HG03457 (cell line): Measurements from ENCODE around the gene S100P.

Source experiments
- ATAC-seq: cut with Tn5 transposase; IDR thresholded peaks from one replicate; pipeline ENCODE4 v1.9.1; 2021; ENCODE audit warnings: moderate number of reproducible peaks; ENCODE audit not compliant: unreplicated experiment

Gene S100P

GRCh38 chr4:6695660-6696610, 2.3 kb downstream of the S100P start:
- no peak for ATAC-seq

GRCh38 chr4:6696611-6697010, 2.9 kb downstream of the S100P start:
- no peak for ATAC-seq

DNA sequence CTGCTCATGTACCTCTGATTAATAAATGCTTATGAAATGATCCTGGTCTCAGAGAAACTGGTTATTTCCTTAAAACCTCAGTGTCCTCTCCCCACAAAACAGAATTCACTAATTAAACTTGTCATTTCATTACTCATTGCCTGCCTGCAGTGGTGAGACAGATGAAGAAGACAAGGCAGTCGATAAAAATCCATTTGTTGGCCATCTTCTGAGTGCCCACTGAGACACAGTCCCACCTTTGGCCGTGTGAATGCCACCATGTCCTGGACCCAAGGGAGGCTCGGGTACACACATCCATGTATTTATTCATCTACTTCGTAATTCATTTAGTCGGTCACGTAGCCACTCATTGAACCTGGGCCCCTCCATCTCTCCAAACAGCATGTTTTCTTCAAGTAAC, 3.5 kb downstream of the S100P start:
- ATAC-seq = no peak

DNA sequence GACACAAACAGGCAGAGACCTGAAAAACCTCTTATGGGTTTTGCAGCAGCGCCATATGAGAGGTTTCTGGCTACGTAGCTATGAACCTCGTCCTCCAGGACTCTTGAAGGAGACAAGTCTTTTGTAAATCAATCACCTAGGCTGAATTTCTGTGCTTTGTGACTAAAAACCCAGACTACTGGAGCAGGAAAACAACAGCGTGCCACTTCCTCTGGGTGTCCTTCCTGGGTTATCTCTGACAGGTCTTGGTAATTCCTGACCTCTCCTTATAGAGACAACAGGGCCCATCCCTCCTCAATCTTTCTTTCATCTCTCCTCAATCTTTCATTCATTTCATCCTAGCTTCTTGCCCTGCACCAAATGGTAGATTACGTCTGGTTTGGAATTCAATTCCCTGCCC, 5.7 kb downstream of the S100P start:
- no peak for ATAC-seq

DNA sequence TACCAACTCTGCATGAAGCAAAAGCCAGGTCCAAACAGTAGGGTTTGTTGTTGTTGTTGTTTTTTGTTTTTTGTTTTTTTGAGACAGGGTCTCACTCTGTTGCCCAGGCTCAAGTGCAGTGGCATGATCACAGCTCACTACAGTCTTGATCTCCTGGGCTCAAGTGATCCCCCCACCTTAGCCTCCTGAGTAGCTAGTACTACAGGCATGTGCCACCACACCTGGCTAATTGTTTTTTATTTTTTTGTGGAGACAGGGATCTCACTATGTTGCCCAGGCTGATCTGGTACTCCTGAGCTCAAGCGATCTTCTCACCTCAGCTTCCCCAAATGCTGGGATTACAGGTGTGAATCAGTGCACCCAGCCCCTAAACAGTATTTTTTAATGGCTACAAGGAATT, 6.2 kb downstream of the S100P start:
- ATAC-seq = no peak

- no peak for ATAC-seq
Observed at GRCh38 chr4:6701371-6701770, 7.7 kb downstream of the S100P start.

DNA sequence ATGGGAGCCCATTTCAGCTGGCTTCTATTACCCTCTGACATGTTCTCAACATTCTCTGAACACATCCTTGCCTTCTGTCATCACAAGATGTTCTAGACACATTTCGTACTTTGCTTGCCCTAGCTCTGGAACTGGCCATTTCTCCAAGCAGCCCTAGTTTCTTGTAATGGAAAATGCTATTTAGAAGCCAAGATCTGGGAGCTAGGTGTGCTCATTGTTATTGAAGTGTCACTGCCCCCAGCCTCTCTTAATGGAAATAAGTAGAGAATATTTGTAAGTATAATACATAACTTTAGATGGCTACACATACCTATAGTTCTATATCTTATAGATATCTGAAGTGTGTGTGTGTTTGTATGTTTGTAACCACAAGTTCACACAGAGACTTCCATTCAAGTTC, 9.1 kb downstream of the S100P start:
- no peak for ATAC-seq

- no peak for ATAC-seq
Observed at GRCh38 chr4:6703786-6704185, 10.1 kb downstream of the S100P start.

GRCh38 chr4:6705646-6706045, 12.0 kb downstream of the S100P start:
- ATAC-seq = no peak

DNA sequence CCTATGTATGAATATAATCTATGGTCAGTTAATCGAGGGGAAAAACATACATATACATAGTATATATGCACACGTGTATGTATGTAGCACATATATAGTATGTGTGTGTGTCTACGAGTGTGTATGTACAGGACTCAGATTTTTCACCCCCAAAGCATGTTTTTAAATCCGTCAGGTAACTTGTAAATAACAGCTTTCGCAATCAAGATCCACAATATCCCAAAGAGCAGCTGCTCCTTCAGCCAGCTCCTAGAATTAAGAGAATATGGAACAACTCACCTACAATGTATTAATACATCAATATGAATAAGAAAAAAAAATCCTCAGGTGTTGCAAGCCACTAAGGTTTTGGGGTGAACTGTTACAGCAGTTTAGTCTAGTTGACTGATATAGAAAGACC, 12.5 kb downstream of the S100P start:
- ATAC-seq = no peak

- no peak for ATAC-seq
Observed at GRCh38 chr4:6709230-6710114, 15.8 kb downstream of the S100P start, which contains the start of gene MRFAP1L1. Gene MRFAP1L1 (minus strand): TSS chr4:6709865. CDS start chr4:6709629, 236 bp downstream.

GRCh38 chr4:6710282-6710681, 16.6 kb downstream of the S100P start:
- no peak for ATAC-seq

DNA sequence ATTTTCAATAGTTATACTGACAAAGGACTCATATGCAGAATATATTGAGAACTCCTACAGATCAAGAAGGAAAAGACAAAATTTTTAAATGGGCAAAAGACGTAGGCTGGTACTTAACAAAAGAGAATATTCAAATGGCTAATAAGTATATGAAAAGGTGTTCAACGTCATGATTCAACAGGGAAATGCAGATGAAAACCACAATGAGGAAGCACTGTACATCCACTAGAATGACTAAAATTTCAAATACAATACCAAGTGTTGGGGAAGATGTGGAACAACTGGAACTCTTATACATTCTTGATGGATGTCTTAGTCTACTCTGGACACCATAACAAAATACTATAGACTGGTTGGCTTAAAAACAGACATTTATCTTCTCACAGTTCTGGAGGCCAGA, 17.3 kb downstream of the S100P start:
- ATAC-seq = no peak

GRCh38 chr4:6714954-6715353, 21.3 kb downstream of the S100P start:
- ATAC-seq = no peak

- no peak for ATAC-seq
Observed at GRCh38 chr4:6715704-6716017, 22.0 kb downstream of the S100P start.

DNA sequence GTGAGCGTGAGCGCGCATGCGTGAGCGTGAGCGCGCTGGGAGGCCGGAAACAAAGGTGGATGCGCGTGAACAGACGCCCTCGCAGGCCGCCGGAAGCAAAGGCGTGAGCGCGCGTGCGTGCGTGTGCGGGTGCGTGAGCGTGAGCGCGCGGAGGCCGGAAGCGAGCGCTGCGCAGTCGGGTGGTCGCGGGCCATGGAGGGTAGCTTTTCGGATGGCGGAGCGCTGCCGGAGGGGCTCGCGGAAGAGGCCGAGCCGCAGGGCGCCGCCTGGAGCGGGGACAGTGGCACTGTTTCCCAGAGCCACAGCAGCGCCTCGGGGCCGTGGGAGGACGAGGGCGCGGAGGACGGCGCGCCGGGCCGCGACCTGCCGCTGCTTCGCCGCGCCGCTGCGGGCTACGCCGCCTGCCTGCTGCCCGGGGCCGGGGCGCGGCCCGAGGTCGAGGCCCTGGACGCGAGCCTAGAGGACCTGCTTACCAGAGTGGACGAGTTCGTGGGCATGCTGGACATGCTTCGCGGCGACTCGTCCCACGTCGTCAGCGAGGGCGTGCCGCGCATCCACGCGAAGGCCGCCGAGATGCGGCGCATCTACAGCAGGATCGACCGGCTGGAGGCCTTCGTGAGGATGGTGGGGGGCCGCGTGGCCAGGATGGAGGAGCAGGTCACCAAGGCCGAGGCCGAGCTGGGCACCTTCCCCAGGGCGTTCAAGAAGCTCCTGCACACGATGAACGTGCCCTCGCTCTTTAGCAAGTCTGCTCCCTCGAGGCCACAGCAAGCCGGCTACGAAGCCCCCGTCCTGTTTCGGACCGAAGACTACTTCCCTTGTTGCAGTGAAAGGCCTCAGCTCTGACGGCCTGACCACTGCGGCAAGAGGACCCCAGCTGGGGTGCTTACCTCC, 22.6 kb downstream of the S100P start, which contains the start of gene BLOC1S4:
BLOC1S4 (plus strand) TSS at position 157 of the 894 bp plus-strand sequence; CDS start at position 193, 36 bp downstream.
- peak; percentile 59 for ATAC-seq

- ATAC-seq = no peak
Observed at GRCh38 chr4:6716958-6717655, 23.4 kb downstream of the S100P start.

DNA sequence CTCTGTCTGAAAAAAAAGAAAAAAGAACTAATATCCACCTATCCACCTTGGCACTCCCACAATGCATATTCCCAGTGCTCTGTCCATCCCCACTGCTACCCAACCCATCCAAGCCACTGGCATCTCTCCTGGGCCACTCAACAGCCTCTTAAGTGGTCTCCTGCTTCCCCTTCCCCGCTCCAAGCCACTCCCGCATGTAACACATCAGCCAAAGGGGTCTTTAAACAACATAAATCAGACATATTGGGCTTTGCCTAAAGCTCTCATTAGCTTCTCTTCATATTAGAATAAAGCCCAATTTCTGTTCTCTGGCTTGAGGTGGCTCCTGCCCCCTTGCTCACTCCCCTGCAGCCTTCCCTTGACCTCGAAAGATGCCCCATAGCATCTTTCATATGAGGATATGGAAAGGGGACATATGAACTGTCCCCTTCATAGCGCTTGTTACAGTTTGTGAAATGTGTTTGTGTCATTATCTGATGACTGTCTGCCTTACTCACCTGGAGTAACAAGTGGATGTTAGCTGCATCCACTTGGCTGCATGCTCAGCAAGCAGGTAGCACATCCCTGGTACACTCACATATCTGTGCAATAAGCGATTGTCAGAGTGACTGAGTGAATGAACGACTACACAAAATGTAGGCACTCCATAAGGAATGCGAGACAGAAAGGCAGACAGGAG, 25.4 kb downstream of the S100P start:
- ATAC-seq = no peak

- no peak for ATAC-seq
Observed at GRCh38 chr4:6719611-6720179, 26.0 kb downstream of the S100P start.
